DOHH2 (cell line): ENCODE results near the gene FARS2.

Experiments used
- EZH2phosphoT487 ChIP-seq: fragments of 200-600 bp; sonication (generic); IDR thresholded peaks from 2 replicates; pipeline ENCODE4 v1.6.1; 2017; ENCODE audit warnings: borderline replicate concordance, mild to moderate bottlenecking, antibody characterized with exemption, low read length, moderate library complexity, mixed read lengths
- TF ChIP-seq, protein P1 (sequence below): fragments of 200-600 bp; sonication (generic); IDR thresholded peaks from one replicate; pipeline ENCODE4 v1.5.1; 2014; ENCODE audit warnings: antibody characterized with exemption, mild to moderate bottlenecking, low read depth, low read length; ENCODE audit not compliant: poor library complexity, severe bottlenecking

DNA sequence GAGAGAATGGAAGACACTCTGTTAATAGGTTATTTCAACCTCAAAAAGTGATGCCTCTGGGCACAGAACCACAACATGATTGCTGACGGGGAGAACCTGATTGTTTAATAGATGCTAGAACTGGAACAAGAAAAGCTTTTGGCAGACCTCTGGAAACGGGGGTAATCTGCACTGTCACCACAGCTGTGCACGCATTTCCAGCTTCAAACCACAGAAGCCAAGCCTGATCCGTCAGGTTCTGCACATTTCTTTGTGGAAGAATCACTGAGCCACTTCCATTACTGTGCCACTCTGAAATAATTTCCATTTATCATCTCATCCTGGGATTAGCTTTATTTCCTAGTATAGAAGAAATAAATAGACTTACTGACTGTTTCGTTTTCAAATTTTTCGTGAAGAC lies 309.3 kb downstream of the FARS2 start:
- TF ChIP-seq, protein P1, sequence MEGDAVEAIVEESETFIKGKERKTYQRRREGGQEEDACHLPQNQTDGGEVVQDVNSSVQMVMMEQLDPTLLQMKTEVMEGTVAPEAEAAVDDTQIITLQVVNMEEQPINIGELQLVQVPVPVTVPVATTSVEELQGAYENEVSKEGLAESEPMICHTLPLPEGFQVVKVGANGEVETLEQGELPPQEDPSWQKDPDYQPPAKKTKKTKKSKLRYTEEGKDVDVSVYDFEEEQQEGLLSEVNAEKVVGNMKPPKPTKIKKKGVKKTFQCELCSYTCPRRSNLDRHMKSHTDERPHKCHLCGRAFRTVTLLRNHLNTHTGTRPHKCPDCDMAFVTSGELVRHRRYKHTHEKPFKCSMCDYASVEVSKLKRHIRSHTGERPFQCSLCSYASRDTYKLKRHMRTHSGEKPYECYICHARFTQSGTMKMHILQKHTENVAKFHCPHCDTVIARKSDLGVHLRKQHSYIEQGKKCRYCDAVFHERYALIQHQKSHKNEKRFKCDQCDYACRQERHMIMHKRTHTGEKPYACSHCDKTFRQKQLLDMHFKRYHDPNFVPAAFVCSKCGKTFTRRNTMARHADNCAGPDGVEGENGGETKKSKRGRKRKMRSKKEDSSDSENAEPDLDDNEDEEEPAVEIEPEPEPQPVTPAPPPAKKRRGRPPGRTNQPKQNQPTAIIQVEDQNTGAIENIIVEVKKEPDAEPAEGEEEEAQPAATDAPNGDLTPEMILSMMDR = no peak
- no peak for TF ChIP-seq EZH2phosphoT487
